ENCODE data around the gene SUSD2. TPM values are rescaled to one million over a fixed set of nuclear protein-coding genes. Genes with fewer than 3 reads are reported as not detected.
"Not testable (repeated sequence)": the region's sequence is repeated elsewhere in the genome, so short reads cannot be mapped to it uniquely, and the experiment has no call there.

SUSD2 gene
- total RNA-seq (2014; rRNA removed; shearing (Covaris generic)) = 0.03 and 0.05 TPM in 2 replicates
- 0.08 and 0.40 TPM in 2 replicates for polyA plus RNA-seq (2015; cell fraction: cytosol; rRNA removed)
- polyA plus RNA-seq (2015; cell fraction: nucleus; rRNA removed) = 0.83 and 1.5 TPM in 2 replicates

- DNase-seq (ENCODE audit: low read depth, low spot score) = no peak
- in situ Hi-C loops (cut with HindIII; ENCODE audit: low pct_unique_long_range_greater_than_20kb, low sequenced_read_pairs) = no loop called here
Observed at GRCh38 chr22:24181088-24181995, at the start of gene SUSD2. SUSD2 (plus strand) TSS chr22:24181487; CDS start chr22:24181520, 33 bp downstream.

DNA sequence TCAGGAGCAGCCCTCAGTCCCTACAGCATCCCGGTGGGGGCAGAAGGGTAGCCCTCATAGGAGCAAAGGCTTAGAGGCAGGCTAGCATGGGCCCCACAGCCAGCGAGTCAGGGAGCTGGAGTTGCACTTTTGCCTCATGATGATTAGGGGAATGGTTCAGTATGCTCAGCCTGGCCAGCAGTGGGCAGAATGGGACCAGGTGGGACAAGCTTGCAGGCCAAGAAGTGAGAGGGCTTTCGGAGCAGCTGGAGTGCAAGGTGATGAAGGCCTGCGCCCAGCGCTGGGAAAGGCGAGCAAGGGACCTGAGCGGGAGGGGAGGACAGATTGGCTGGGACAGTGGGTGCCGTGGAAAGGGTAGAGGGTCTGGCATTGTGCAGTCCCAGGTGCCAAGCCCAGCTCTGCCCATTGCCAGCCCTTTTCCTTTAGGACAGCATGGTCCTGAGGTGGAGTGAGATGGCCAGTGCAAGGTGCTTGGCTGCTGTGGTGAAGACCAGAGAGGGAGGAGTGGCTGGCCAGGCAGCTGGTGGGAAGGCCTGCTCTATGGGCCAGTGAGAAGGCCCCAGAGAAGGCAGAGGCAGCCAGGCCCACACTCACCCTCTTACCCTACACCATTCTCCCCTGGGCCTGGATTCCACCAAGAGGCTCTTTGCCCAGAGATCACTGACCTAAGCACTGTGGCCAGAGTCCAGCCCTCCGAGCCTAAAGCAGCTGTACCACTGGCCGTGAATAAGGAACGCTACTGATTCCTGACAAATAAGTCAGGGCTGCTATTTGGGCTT is 47.9 kb upstream of the SUSD2 start:
- in situ Hi-C loops (cut with HindIII; ENCODE audit: low pct_unique_long_range_greater_than_20kb, low sequenced_read_pairs) = no loop called here
- peak; percentile 49 for DNase-seq (ENCODE audit: low read depth, low spot score)

DNA sequence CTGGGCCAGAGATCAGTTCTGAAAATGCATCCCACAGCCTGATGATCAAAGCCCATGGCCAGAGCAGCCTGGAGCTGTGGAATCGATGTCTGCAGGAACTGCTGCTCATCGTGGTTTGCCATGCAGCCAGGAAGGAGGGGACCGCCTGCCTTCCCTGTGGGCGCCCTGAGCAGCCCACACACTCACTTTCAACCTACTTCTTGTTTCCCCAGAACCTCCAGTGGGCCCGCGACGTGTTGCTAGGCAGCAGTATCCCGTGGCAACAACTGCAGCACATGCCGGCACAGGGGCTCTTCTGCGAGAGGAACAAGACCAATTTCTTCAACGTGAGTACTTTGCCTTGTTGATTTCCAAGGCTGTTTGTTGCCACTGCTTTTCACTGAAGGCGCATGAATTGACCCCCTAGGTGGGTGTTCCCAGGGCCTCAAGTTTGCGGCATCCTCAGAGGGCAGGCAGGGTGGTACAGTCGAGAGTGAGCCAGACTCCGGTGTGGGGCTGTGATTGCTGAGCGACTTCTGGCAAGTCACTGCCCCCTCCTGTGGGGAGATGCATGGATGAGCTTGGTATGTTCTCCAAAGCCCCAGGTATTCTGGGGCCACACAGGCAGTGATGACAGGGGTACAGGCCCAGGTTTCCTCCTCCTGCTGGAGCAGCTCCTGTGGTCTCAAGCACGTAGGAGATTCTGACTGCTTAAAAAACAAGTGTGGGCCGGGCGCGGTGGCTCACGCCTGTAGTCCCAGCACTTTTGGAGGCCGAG is 47.0 kb upstream of the SUSD2 start:
- no peak for DNase-seq (ENCODE audit: low read depth, low spot score)
- in situ Hi-C loops (cut with HindIII; ENCODE audit: low pct_unique_long_range_greater_than_20kb, low sequenced_read_pairs) = no loop called here

DNA sequence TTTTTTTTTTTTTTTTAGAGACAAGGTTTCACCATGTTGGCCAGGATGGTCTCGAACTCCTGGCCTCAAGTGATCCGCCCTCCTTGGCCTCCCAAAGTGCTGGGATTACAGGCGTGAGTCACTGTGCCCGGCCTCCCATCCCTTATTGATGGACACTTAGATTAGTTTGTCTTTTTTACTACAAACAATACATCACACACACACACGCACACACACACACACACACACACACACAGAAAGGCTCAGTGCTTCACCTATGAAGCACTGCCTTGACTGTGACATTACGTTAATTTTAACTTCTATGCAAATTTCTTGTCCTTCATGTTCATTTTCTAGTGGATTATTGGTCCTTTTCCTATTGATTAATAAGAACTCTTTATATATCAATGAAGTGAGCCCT is 44.8 kb upstream of the SUSD2 start:
- DNase-seq (ENCODE audit: low read depth, low spot score); in situ Hi-C loops (cut with HindIII; ENCODE audit: low pct_unique_long_range_greater_than_20kb, low sequenced_read_pairs): not testable (repeated sequence)

DNA sequence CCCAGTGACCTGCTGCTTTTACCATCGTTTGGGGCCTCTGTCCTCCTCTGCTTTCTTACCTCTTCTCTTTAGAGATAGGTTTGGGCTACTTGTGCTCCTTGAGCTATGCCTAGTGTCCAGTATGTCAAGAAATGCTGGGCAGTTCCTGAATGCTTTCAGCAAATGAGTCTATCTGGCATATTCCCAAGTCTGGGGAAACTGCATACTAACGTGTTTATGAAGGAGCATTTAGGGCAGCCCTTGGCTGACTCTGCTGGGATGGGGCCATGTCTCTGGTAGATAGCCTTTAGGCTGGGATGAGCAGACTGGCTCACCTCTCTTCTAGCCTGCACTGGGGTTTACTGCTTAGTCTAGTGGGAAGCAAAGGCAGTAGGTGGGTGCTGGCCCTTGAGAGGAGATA is 43.7 kb upstream of the SUSD2 start:
- in situ Hi-C loops (cut with HindIII; ENCODE audit: low pct_unique_long_range_greater_than_20kb, low sequenced_read_pairs) = no loop called here
- DNase-seq (ENCODE audit: low read depth, low spot score) = no peak

- no peak for DNase-seq (ENCODE audit: low read depth, low spot score)
- in situ Hi-C loops (cut with HindIII; ENCODE audit: low pct_unique_long_range_greater_than_20kb, low sequenced_read_pairs) = no loop called here
Observed at GRCh38 chr22:24138649-24139420, 42.5 kb upstream of the SUSD2 start.

DNA sequence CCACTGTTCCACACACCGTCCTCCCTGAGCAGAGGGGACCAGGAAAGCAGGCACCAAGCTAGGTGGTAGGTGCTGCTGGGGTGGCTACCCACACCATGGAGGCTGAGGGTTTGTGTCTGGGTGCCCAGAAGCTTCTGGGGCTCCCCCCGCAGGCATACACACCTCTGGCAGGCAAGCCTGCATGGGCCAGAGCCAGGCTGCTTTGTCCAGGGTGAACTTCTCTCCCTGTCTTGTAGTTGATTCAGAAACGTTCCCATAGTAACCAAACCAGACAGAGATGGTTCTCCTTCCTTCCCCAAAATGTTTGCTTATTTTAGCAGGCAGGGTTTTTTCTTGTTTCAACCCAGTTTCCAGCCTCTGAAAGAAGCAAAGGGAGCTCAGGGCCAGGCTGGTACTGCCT is 40.9 kb upstream of the SUSD2 start:
- DNase-seq (ENCODE audit: low read depth, low spot score) = no peak
- in situ Hi-C loops (cut with HindIII; ENCODE audit: low pct_unique_long_range_greater_than_20kb, low sequenced_read_pairs) = no loop called here

GRCh38 chr22:24141586-24141985 is 39.7 kb upstream of the SUSD2 start:
- in situ Hi-C loops (cut with HindIII; ENCODE audit: low pct_unique_long_range_greater_than_20kb, low sequenced_read_pairs) = no loop called here
- DNase-seq (ENCODE audit: low read depth, low spot score) = no peak

- in situ Hi-C loops (cut with HindIII; ENCODE audit: low pct_unique_long_range_greater_than_20kb, low sequenced_read_pairs) = no loop called here
- no peak for DNase-seq (ENCODE audit: low read depth, low spot score)
Observed at GRCh38 chr22:24142241-24142640, 39.0 kb upstream of the SUSD2 start.

DNA sequence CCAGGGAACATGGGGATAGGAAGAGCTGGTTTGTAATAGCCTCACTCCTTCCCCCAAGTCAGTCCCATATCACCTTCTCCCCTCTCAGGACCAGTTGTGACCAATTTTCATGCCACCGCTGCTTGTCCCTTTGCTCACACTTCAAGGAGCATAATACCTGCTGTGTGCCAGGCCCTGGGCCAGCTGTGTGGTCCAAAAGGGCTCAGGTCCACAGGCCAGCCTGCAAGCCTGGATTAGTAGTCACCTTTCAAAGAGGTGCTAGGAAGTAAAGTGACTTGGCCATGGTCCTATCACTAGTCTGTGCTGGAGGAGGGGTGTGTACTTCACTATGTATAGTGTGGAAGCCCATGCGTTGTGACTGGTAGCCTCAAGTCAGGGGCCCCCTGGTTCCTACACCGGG is 38.5 kb upstream of the SUSD2 start:
- in situ Hi-C loops (cut with HindIII; ENCODE audit: low pct_unique_long_range_greater_than_20kb, low sequenced_read_pairs) = no loop called here
- DNase-seq (ENCODE audit: low read depth, low spot score) = no peak

- in situ Hi-C loops (cut with HindIII; ENCODE audit: low pct_unique_long_range_greater_than_20kb, low sequenced_read_pairs) = no loop called here
- DNase-seq (ENCODE audit: low read depth, low spot score) = no peak
Observed at GRCh38 chr22:24144056-24144777, 37.1 kb upstream of the SUSD2 start.

DNA sequence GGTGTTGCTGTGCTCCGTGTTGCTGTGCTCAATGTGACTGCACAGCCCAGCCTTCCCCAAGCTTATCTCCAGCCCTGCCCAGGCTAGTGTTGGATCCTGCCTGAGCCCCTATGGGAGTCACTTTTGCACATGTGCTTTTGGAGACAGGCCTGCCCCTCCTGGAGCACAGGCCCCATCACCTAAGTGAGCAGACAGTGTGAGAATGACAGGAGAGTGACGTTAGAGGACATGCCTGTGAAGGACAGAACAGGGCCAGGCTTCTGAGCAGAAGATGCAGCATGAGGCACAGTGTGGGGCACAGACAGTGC is 36.6 kb upstream of the SUSD2 start:
- in situ Hi-C loops (cut with HindIII; ENCODE audit: low pct_unique_long_range_greater_than_20kb, low sequenced_read_pairs) = no loop called here
- DNase-seq (ENCODE audit: low read depth, low spot score) = no peak

- DNase-seq (ENCODE audit: low read depth, low spot score) = no peak
- in situ Hi-C loops (cut with HindIII; ENCODE audit: low pct_unique_long_range_greater_than_20kb, low sequenced_read_pairs) = no loop called here
Observed at GRCh38 chr22:24145446-24146193, 35.7 kb upstream of the SUSD2 start.

GRCh38 chr22:24146194-24146616 is 35.1 kb upstream of the SUSD2 start:
- in situ Hi-C loops (cut with HindIII; ENCODE audit: low pct_unique_long_range_greater_than_20kb, low sequenced_read_pairs) = no loop called here
- peak; percentile 70 for DNase-seq (ENCODE audit: low read depth, low spot score)

GRCh38 chr22:24146791-24147353 is 34.4 kb upstream of the SUSD2 start:
- DNase-seq (ENCODE audit: low read depth, low spot score) = peak; percentile 93
- in situ Hi-C loops (cut with HindIII; ENCODE audit: low pct_unique_long_range_greater_than_20kb, low sequenced_read_pairs) = no loop called here

- in situ Hi-C loops (cut with HindIII; ENCODE audit: low pct_unique_long_range_greater_than_20kb, low sequenced_read_pairs) = no loop called here
- DNase-seq (ENCODE audit: low read depth, low spot score) = no peak
Observed at GRCh38 chr22:24147666-24148065, 33.6 kb upstream of the SUSD2 start.

Measured in SK-MEL-5 (cell line).